LNCAP (cell line): Measurements from ENCODE around the gene TRHDE.

Experiments
- CTCF ChIP-seq: fragments of 450-650 bp; IDR thresholded peaks from 2 replicates; pipeline ENCODE4 v1.5.1; 2017; ENCODE audit warnings: mild to moderate bottlenecking

Gene TRHDE

DNA sequence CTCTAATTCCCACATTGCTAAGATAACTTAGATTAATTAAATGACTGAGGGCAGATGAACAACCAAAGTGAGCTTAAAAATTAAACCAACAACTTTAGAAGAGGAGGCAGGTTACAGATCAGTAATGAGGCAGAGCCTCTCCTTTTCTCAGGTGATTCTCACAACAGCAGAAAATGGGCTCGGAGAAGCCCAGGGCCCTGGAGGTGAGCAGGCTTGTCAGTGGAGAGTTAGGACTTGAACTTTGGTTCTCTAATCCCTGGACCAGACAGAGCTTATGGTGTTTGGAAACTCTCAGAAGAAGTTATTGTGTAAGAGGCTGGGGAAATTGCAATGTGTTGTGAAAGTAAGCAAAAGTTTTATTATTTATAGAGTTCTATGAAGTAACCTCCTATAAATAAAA lies 2.8 kb downstream of the TRHDE start:
- no peak for TF ChIP-seq CTCF

- TF ChIP-seq CTCF = no peak
Measured at GRCh38 chr12:72275526-72275925, 3.4 kb downstream of the TRHDE start.

DNA sequence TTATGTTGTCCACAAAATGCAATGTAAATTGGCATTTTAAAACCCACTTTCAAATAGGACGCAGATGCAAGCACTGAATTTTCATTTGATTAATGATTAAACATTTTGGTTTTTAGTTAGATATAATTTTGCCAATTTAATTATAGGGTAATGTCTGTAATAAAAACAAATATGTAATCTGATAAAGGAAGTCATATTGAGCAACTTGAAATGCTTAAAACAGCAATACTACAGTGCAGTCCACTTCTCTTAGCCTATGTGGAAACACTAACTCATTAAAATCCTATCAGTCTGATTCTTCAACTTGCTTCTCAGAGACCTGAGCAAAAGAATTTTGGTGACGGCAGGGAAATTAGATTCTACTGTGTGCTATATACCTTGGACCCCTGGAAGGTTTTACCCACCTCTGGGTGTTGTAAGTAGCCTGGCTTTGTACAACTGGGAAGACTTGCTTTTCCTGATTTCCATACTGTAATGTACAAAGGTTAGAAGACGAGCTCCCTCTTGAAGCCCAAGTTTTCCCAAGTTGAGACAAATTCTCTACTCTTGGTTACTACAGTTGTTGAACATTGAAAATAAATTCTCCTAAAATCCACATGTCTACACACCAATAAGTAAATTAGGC lies 4.1 kb downstream of the TRHDE start:
- no peak for TF ChIP-seq CTCF

GRCh38 chr12:72277415-72277814 lies 5.2 kb downstream of the TRHDE start:
- TF ChIP-seq CTCF = no peak

- TF ChIP-seq CTCF = no peak
Measured at GRCh38 chr12:72278894-72279293, 6.7 kb downstream of the TRHDE start.

DNA sequence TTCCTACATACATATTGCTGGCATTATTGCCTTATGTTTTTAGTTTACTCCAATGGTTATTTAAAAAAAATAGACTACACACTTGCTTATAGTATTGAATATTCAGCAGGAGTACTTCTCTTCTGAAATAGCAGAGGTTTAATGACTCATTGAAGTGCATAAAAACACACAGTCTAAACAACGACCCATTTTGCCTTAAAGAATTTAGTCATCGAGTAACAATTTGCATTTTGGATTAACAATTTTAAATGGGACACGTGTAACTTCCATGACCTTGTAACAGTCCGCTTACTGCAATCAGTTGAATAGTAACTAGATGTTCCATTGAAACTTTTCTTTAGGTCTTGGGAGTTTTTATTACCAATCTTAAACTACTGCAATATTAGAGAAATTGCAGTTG lies 9.0 kb downstream of the TRHDE start:
- TF ChIP-seq CTCF = no peak

DNA sequence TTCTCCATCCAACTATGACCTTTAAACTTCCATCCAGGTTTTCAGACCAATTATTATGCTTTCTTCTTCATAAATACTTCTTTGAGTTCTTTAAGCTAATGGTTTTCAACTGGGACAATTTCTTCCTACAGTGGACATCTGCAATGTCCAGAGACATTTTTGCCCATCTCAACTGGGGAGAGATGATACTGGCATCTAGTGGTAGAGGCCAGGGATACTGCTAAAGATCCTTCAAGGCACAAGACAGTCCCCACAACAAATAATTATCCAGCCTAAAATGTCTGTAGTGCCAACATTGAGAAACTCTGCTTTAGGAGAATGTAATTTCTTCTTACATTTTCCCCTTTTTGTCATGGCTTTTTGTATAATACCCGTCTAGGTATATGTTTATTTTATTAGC lies 10.6 kb downstream of the TRHDE start:
- peak; percentile 64 for TF ChIP-seq CTCF

GRCh38 chr12:72285861-72286260 lies 13.7 kb downstream of the TRHDE start:
- TF ChIP-seq CTCF = no peak
